HepG2 (cell line): ENCODE results near the gene ACACB. TPM values are rescaled to one million over a fixed set of nuclear protein-coding genes. Genes with fewer than 3 reads are reported as not detected.

Experiments
- ARID5B ChIP-seq: IDR thresholded peaks from 2 replicates; pipeline ENCODE4 v1.4.0; 2020; ENCODE audit warnings: mild to moderate bottlenecking, missing genetic modification reagents
- CBX2 ChIP-seq, 2 experiments: fragments of 200-600 bp in 1 of 2; sonication (generic); formaldehyde crosslinking in 1 of 2; IDR thresholded peaks; 2 replicates each; pipeline versions ENCODE4 v1.7.0 to v1.8.1; 2018 to 2022; ENCODE audit warnings: low read depth in 2 of 2, low read length in 1 of 2, mild to moderate bottlenecking in 1 of 2, missing genetic modification reagents in 1 of 2
- FLYWCH1 ChIP-seq: sonication (generic); formaldehyde crosslinking; IDR thresholded peaks from 2 replicates; pipeline ENCODE4 v1.8.1; 2023; ENCODE audit warnings: mild to moderate bottlenecking, missing genetic modification reagents
- FOXA1 ChIP-seq, 2 experiments: fragments of 450-650 bp in 1 of 2; sonication (generic) in 1 of 2; formaldehyde crosslinking in 1 of 2; IDR thresholded peaks; 2 replicates each; pipeline versions ENCODE4 v1.4.0 to v1.6.1; 2016 to 2020; ENCODE audit warnings: missing genetic modification reagents in 1 of 2
- FOXK1 ChIP-seq: sonication (generic); formaldehyde crosslinking; IDR thresholded peaks from 2 replicates; pipeline ENCODE4 v1.4.0; 2020; ENCODE audit warnings: low read depth, missing genetic modification reagents, borderline replicate concordance
- HDAC1 ChIP-seq: sonication (generic); formaldehyde crosslinking; IDR thresholded peaks from 2 replicates; pipeline ENCODE4 v1.5.1; 2020; ENCODE audit warnings: mild to moderate bottlenecking, missing genetic modification reagents
- MBD4 ChIP-seq: IDR thresholded peaks from 2 replicates; pipeline ENCODE4 v1.6.1; 2012; ENCODE audit warnings: low read length, inconsistent platforms, borderline replicate concordance
- MED1 ChIP-seq: sonication (generic); formaldehyde crosslinking; IDR thresholded peaks from 2 replicates; pipeline ENCODE4 v1.4.0; 2020; ENCODE audit warnings: missing genetic modification reagents
- MYC ChIP-seq: sonication (generic); formaldehyde crosslinking; IDR thresholded peaks from 2 replicates; pipeline ENCODE4 v1.9.0; 2021; ENCODE audit warnings: missing genetic modification reagents, borderline replicate concordance
- REL ChIP-seq: sonication (generic); formaldehyde crosslinking; conservative IDR thresholded peaks from 2 replicates; pipeline ENCODE4 v1.8.0; 2022; ENCODE audit warnings: mild to moderate bottlenecking, missing genetic modification reagents, moderate library complexity
- TOPORS ChIP-seq: sonication (generic); formaldehyde crosslinking; IDR thresholded peaks from 2 replicates; pipeline ENCODE4 v1.8.0; 2023; ENCODE audit warnings: mild to moderate bottlenecking, missing genetic modification reagents
- ZBTB10 ChIP-seq: sonication (generic); formaldehyde crosslinking; IDR thresholded peaks from 2 replicates; pipeline ENCODE4 v1.4.0; 2020; ENCODE audit warnings: missing genetic modification reagents, borderline replicate concordance
- ZNF362 ChIP-seq: sonication (generic); formaldehyde crosslinking; IDR thresholded peaks from 2 replicates; pipeline ENCODE4 v1.4.0; 2020; ENCODE audit warnings: missing genetic modification reagents, mild to moderate bottlenecking, borderline replicate concordance
- ZNF383 ChIP-seq: sonication (generic); formaldehyde crosslinking; IDR thresholded peaks from 2 replicates; pipeline ENCODE4 v1.4.0; 2020; ENCODE audit warnings: missing genetic modification reagents, mild to moderate bottlenecking, borderline replicate concordance
- ZNF703 ChIP-seq: sonication (generic); formaldehyde crosslinking; IDR thresholded peaks from 2 replicates; pipeline ENCODE4 v1.5.1; 2020; ENCODE audit warnings: missing genetic modification reagents, mild to moderate bottlenecking, moderate library complexity, borderline replicate concordance
- ZNF777 ChIP-seq: sonication (generic); formaldehyde crosslinking; IDR thresholded peaks from 2 replicates; pipeline ENCODE4 v1.4.0; 2020; ENCODE audit warnings: missing genetic modification reagents
- polyA plus RNA-seq, 8 experiments: library from polyadenylated mRNA; depleted of rRNA in 3 of 8; stranded (reverse) in 7 of 8; unstranded in 1 of 8; fragments of >200 nt; fragmentation: Illumina TruSeq in 4 of 8; extraction: Trizol in 4 of 8; gene quantifications; 2 replicates each; pipeline versions ENCODE4 v1.2.1 to v1.2.3, GENCODE V29; 2011 to 2016; ENCODE audit warnings: low read depth in 4 of 8, missing spikeins in 1 of 8, mixed read lengths in 1 of 8; ENCODE audit not compliant: insufficient read depth in 1 of 8
- total RNA-seq, 5 experiments: library from RNA; depleted of rRNA; stranded (reverse); fragments of >200 nt; fragmentation: Illumina TruSeq; extraction: Trizol; gene quantifications; 2 replicates each; pipeline ENCODE4 v1.2.3, GENCODE V29; 2016; ENCODE audit warnings: low read depth in 1 of 5
- TF ChIP-seq, protein P1 (sequence below): IDR thresholded peaks from 2 replicates; pipeline ENCODE4 v1.6.1; 2016; ENCODE audit warnings: mild to moderate bottlenecking
- TF ChIP-seq, protein P2 (sequence below): sonication (generic); formaldehyde crosslinking; IDR thresholded peaks from 2 replicates; pipeline ENCODE4 v1.5.1; 2020; ENCODE audit warnings: mild to moderate bottlenecking, moderate library complexity, missing genetic modification reagents

Gene ACACB
- total and polyA plus RNA-seq, 2 of the 13 experiments (the other 11 are each of a cell fraction or from before 2014, with no cell fraction given): 6.2 to 8.6 TPM

DNA sequence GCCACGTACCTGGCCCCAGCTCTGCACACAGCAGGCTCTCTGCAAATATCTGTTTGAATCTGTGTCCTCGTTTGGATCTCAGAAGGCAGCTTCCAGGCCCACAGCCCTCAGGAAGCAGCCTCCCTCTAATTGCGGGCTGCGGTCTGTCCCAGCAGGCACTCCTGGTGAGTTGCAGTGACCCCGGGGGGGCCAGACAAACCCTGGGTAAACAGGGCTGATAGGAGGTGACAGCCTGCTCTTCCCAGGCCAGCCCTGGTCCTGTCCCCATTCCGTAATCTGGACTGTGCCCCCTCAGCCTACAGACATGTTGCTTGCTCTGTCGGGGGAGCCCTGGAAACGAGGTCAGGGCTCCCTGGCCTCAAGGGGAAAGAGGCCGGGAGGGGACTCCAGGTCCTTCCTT is 190.7 kb downstream of the ACACB start (continued):
- TF ChIP-seq ARID5B (CRISPR knock-in tag) (peak; percentile 68), ZBTB10 (CRISPR knock-in tag) (peak; percentile 37; the same call in 1 of the 2 replicates), TOPORS (CRISPR knock-in tag) (no peak), ZNF362 (CRISPR knock-in tag) (0 out of 2 replicates have a peak, but pooled peaks have one; percentile 22), REL (CRISPR knock-in tag) (no peak), FOXK1 (CRISPR knock-in tag) (peak; percentile 61; the same call in 1 of the 2 replicates), HDAC1 (CRISPR knock-in tag) (no peak), MBD4 (no peak), ZNF383 (CRISPR knock-in tag) (no peak), ZNF703 (CRISPR knock-in tag) (no peak), FLYWCH1 (no peak), CBX2 (IDR thresholded peaks at IDR 0.05; ENCODE audit: low read depth, low read length) (no peak), CBX2 (CRISPR knock-in tag; IDR thresholded peaks at IDR 0.05; ENCODE audit: low read depth) (no peak), MED1 (peak; percentile 59; the same call in 1 of the 2 replicates), MYC (CRISPR knock-in tag) (peak; percentile 43; the same call in 1 of the 2 replicates), ZNF777 (CRISPR knock-in tag) (no peak), FOXA1 (IDR thresholded peaks at IDR 0.05) (no peak), FOXA1 (CRISPR knock-in tag; IDR thresholded peaks at IDR 0.05) (peak; percentile 96)
- TF ChIP-seq, protein P1, sequence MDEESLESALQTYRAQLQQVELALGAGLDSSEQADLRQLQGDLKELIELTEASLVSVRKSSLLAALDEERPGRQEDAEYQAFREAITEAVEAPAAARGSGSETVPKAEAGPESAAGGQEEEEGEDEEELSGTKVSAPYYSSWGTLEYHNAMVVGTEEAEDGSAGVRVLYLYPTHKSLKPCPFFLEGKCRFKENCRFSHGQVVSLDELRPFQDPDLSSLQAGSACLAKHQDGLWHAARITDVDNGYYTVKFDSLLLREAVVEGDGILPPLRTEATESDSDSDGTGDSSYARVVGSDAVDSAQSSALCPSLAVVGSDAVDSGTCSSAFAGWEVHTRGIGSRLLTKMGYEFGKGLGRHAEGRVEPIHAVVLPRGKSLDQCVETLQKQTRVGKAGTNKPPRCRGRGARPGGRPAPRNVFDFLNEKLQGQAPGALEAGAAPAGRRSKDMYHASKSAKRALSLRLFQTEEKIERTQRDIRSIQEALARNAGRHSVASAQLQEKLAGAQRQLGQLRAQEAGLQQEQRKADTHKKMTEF (CRISPR knock-in tag): 0 out of 2 replicates have a peak, but pooled peaks have one; percentile 30
- TF ChIP-seq, protein P2, sequence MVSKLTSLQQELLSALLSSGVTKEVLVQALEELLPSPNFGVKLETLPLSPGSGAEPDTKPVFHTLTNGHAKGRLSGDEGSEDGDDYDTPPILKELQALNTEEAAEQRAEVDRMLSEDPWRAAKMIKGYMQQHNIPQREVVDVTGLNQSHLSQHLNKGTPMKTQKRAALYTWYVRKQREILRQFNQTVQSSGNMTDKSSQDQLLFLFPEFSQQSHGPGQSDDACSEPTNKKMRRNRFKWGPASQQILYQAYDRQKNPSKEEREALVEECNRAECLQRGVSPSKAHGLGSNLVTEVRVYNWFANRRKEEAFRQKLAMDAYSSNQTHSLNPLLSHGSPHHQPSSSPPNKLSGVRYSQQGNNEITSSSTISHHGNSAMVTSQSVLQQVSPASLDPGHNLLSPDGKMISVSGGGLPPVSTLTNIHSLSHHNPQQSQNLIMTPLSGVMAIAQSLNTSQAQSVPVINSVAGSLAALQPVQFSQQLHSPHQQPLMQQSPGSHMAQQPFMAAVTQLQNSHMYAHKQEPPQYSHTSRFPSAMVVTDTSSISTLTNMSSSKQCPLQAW (CRISPR knock-in tag): peak; percentile 38; the same call in 1 of the 2 replicates
